ENCODE results near the gene PXMP4.
"Not testable (repeated sequence)": the region's sequence is repeated elsewhere in the genome, so short reads cannot be mapped to it uniquely, and the experiment has no call there.

Gene PXMP4

DNA sequence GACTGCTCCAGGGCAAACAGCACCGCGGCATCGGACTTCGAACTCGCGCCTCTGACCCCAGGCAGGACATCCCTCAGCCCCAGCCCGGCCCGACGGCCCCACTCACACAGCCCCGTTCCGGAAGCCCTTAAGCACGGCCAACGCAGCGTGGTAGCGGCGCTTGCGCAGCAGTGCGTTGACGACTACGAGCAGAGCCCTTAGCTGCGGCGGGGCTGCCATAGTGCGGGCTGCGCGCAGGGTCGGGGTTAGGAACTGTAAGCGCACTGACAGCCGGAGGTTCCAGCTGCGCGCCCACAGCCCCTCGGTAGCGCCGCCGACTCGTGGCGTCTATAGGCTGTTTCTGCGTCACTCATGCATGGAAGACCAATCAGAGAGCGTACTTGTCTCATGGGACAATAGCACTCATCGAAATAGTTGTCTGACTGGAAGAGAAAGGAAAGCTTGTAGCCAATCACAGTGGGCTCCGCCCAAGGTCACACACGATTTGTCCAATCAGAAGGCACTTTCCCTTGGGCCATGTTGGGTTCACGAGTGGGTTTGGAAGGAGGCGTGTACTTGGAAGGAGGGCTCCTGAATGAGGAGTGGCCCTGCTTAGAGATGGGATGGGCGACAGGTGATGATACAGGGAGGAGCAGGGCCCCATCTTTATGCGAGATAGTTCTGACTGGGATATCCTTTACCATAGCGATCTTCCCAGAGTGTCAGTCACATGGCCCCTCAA lies at the start of gene PXMP4:
TSS of gene PXMP4 (minus strand) at position 322 of the 721 bp plus-strand sequence. CDS start at position 219, 103 bp downstream.
- DNase-seq (ENCODE audit: low spot score) = peak; percentile 95
- FAIRE-seq = peak; percentile 74

- no peak for FAIRE-seq
- no peak for DNase-seq (ENCODE audit: low spot score)
Measured at GRCh38 chr20:33769043-33769442, 48.9 kb upstream of the PXMP4 start.

DNA sequence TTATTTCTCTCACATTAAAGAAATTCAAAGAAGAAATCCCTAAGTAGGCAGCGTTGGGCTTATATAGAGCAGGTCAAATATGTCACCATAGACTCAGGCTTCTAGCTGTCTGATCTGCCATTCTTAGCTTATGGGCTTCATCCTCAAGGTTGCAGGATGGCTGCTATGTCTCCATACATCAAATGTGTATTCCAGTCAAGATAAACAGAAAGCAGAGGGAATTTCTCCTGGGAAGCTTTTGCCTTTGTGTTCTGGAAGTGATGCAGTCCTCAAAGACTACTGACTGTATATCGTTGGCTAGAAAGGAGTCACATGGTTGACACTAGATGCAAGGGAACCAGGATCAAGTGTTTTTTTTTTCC lies 47.6 kb upstream of the PXMP4 start:
- FAIRE-seq = no peak
- DNase-seq (ENCODE audit: low spot score) = no peak

GRCh38 chr20:33766686-33767085 lies 46.6 kb upstream of the PXMP4 start:
- FAIRE-seq (no peak), DNase-seq (ENCODE audit: low spot score) (no peak)

GRCh38 chr20:33765592-33765991 lies 45.5 kb upstream of the PXMP4 start:
- DNase-seq (ENCODE audit: low spot score) (no peak), FAIRE-seq (no peak)

- no peak for DNase-seq (ENCODE audit: low spot score)
- FAIRE-seq = no peak
Measured at GRCh38 chr20:33765099-33765498, 45.0 kb upstream of the PXMP4 start.

DNA sequence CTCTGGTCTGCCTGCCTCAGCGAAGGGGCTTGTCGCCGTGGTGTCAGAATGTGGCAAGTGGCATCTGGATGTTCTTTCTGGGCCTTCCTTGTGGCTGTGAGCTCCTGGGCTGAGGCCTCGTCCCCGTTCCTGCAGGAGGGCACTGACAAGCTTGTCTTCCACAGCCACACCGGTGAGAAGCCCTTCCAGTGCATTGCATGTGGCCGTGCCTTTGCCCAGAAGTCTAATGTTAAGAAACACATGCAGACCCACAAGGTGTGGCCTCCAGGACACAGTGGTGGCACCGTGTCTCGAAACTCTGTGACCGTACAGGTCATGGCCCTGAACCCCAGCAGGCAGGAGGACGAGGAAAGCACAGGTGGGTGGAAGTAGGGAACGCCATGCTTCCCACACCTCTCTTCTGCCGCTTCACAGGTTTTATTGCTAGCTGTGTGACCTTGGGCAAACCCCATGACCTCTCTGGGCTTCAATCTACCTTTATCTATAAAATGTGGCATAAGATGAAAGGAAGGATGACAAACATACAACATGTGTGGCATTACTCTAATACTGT lies 41.7 kb upstream of the PXMP4 start:
- DNase-seq (ENCODE audit: low spot score) (no peak), FAIRE-seq (no peak)

DNA sequence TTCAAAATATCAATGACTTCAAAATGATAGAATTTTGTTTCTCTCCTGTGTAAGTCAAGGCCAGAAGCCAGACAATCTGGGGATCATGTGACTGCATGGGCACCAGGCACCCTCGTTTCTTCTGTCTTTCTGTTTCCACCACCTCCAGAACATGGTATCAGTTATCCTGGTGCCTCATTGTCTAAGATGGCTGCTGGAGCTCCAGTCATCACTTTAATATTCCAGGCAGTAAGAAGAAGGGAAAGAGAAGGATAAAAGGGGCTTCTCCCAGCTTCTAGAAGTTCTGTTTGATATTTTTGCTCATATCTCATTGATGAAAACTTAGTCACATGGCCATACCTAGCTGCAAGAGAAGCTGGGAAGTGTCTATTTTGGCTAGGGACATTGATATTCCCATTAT lies 37.3 kb upstream of the PXMP4 start:
- no peak for FAIRE-seq
- DNase-seq (ENCODE audit: low spot score) = no peak

GRCh38 chr20:33757046-33757445 lies 36.9 kb upstream of the PXMP4 start:
- no peak for FAIRE-seq
- no peak for DNase-seq (ENCODE audit: low spot score)

- DNase-seq (ENCODE audit: low spot score); FAIRE-seq: not testable (repeated sequence)
Measured at GRCh38 chr20:33755936-33756490, 35.9 kb upstream of the PXMP4 start.

GRCh38 chr20:33753763-33754162 lies 33.7 kb upstream of the PXMP4 start:
- no peak for FAIRE-seq
- DNase-seq (ENCODE audit: low spot score) = no peak

DNA sequence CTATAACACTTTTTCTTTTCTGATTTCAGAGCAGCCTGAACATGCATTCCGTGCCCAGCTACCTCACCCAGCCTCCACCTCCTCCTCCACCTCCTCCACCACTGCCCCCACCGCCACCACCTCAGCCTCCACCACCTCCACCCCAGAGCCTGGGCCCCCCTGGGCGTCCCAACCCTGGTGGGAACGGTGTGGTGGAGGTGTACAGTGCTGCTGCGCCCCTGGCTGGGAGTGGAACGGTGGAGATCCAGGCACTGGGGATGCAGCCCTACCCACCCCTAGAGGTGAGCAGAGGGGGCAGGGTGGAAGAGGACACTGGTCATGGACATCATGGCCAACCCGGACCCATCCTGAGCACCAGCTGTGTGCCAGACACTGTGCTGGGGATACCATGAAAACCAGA lies 33.0 kb upstream of the PXMP4 start:
- no peak for FAIRE-seq
- DNase-seq (ENCODE audit: low spot score) = no peak

- FAIRE-seq (no peak), DNase-seq (ENCODE audit: low spot score) (no peak)
Measured at GRCh38 chr20:33751775-33752174, 31.7 kb upstream of the PXMP4 start.

DNA sequence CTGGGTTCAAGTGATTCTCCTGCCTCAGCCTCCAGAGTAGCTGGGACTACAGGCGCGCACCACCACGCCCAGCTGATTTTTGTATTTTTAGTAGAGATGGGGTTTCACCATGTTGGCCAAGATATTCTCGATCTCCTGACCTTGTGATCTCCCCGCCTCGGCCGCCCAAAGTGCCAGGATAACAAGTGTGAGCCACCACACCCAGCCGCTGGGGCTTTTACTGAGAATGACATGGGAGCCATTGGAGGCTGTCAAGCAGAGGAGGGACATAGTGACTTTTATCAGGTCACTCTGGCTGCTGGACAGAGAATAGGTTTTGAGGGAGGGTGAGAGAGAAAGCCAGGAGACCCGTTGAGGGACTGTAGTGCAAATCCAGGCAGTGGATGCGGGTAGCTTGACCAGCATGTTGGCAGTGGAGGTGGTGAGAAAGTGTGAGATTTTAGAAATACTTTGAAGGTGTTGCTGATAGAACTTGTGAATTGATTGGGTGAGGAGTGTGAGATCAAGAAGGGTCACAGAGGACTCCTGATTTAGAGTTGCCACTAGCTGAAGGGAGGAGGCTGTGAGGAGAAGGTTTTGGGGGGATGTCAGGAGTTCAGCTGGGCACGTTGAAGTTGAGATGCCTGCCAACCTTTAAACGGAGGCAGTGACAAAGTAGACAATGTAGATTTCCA lies 26.4 kb upstream of the PXMP4 start:
- DNase-seq (ENCODE audit: low spot score) = no peak
- no peak for FAIRE-seq

DNA sequence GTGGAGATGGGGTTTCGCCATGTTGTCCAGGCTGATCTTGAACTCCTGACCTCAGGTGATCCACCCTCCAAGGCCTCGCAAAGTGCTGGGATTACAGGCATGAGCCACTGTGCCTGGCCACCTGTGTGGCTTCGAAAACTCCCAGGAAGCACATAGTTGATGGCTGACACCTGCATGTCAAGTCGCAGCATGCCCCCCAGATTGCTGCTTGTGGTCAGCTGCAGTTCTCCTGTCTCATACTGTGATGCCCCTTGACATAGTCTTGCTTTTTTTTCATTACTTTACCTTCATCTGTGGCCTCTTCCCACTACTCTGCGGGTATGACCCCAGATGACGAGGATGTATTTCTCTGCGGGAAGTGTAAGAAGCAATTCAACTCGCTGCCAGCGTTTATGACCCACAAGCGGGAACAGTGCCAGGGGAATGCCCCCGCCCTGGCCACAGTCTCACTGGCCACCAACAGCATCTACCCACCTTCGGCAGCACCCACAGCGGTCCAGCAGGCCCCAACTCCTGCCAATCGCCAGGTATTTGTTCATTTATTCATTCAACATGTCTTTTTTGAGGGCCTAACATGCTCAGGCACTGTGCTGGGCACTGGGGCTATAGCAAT lies 24.8 kb upstream of the PXMP4 start:
- DNase-seq (ENCODE audit: low spot score) (no peak), FAIRE-seq (no peak)

DNA sequence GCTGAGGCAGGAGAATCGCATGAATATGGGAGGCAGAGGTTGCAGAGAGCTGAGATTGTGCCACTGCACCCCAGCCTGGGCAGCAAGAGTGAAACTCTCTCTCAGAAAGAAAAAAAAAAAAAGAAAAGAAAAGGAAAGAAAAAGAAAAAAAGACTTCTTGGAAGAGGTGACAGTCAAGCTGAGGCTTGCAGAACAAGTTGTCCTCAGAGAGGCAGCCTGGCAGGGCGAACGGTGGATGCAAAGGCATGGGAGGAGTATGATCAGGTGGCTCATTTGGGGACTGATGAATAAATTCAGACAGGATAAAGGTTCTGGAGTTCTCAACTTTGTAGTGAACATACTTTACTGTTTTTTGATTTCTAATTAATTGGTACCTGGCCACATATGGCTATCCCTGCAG lies 24.1 kb upstream of the PXMP4 start:
- DNase-seq (ENCODE audit: low spot score) (no peak), FAIRE-seq (no peak)

DNA sequence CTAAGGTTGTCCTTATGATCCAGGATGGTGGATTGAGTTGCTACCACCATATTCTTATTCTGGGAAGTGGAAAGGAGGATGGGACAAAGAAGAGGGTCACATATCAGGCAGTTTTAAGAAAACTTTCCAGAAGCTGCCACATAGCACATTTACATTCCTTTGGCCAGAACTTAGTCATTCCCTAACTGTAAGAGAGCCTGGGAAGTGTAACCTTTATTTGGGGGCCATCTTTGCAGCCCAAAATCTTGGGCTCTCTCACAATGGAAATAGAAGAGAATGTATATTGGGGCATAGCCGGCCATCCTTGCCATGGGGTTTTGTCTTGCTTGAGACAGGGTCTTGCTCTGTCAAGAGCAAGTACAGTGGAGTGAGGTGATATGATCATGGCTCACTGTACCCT lies 20.1 kb upstream of the PXMP4 start:
- FAIRE-seq (no peak), DNase-seq (ENCODE audit: low spot score) (no peak)

GRCh38 chr20:33739493-33739892 lies 19.4 kb upstream of the PXMP4 start:
- FAIRE-seq = no peak
- no peak for DNase-seq (ENCODE audit: low spot score)

DNA sequence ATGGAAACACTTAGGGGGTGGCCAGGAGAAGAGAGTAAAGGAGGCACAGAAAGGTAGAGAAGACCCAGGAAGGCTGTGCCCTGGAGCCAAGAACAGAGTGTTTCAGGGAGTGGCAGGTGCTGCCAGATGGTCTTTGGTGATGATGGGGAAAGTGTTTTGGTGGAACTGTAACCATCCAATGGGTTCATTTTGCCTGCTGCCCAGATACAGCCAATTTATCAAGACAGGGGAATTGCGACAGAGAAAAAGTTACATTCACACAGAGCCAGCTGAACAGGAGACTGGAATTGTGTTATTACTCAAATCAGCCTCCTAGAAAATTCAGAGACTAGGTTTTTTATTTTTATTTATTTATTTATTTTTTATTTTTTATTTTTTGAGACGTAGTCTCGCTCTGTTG lies 16.9 kb upstream of the PXMP4 start:
- no peak for FAIRE-seq
- no peak for DNase-seq (ENCODE audit: low spot score)

DNA sequence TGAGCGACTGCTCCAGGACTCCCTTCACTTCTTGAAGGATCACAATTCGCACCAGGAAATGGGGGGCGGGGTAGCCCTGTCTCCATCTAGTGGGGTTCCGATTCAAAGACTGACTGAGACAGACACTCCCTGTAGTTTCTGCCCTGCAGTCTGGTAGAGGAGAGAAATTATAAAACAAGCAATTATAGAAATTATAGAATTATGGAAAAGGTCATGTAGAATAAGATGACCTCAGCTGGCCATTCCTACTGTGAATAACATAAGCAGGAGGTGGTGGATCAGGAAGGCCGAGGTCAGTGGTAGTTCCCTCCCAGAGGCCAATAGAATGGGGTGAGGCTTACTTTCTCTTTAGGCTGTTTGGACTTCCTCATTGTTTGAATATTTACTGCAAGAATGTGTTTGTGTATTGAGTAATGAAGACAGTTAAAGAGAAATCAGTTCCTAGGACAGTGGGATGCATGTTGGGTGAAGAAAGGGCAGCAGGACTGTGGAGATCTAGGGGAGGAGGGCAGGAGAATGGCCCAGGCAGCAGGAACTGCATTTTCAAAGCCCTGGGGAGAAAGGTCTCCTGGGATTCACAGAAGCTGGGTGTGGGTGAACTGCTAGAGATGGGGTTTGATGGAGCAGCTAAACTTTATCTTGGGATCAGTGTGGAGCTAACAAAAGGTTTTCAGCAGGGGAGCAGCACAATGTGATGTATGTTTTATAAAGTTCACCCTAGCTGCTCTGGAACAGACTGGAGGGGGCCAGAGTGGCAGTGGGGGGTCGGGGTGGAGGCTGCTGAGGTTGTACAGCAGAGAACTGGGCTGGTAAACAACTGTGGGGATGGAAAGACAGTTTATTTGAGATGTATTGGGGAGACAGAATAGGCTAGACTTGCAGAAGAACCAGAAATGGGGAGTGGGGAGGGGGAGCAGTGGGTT lies 13.8 kb upstream of the PXMP4 start:
- FAIRE-seq (no peak), DNase-seq (ENCODE audit: low spot score) (no peak)

Measured in urothelium cell line (cell line).